ENCODE results near the gene ABCA10.

ABCA10 gene

DNA sequence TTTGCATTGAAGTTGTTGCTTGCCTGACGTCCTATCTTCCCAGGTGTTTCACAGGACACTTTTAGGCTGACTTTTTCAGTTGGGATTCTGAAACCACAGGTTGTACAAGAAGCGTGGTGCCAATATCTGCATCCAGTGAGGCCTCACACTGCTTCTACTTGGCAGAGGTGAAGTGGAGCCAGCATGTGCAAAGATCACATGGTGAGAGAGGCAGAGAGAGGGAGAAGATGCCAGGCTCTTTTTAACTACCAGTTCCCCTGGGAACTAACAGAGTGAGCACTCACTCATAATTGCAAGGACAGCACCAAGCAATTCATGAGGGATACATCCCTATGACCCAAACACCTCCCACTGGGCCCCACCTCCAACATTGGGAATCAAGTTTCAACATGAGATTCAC is 81.2 kb downstream of the ABCA10 start:
- Histone ChIP-seq H3K9ac (no peak overlapping the region), H3K9me3 (ENCODE audit: control insufficient read depth, low read length) (no peaks in the 10 kb centered on the region), H3K4me2 (ENCODE audit: low read length) (no peak overlapping the region), H3K27ac (no peak overlapping the region), H2AFZ (no peak overlapping the region), H3K4me3 (ENCODE audit: low read depth, low read length) (no peak overlapping the region), H3K27me3 (ENCODE audit: control insufficient read depth, insufficient read depth, low read length) (no peaks in the 10 kb centered on the region), H3K79me2 (no peaks in the 10 kb centered on the region), H3K4me1 (no peaks in the 10 kb centered on the region), H3K36me3 (ENCODE audit: control insufficient read depth, insufficient read depth, low read length) (no peaks in the 10 kb centered on the region)
- TF ChIP-seq CTCF (IDR thresholded peaks at IDR 0.05) = no peak

- Histone ChIP-seq H3K4me1 (no peaks in the 10 kb centered on the region), H2AFZ (no peak overlapping the region), H3K9ac (no peak overlapping the region), H3K4me3 (ENCODE audit: low read depth, low read length) (no peak overlapping the region), H3K9me3 (ENCODE audit: control insufficient read depth, low read length) (no peaks in the 10 kb centered on the region), H3K79me2 (no peaks in the 10 kb centered on the region), H3K27me3 (ENCODE audit: control insufficient read depth, insufficient read depth, low read length) (no peaks in the 10 kb centered on the region), H3K27ac (no peak overlapping the region), H3K36me3 (ENCODE audit: control insufficient read depth, insufficient read depth, low read length) (no peaks in the 10 kb centered on the region), H3K4me2 (ENCODE audit: low read length) (no peak overlapping the region)
- TF ChIP-seq CTCF (IDR thresholded peaks at IDR 0.05) = no peak
These were observed 84.0 kb downstream of the ABCA10 start for GRCh38 chr17:69144331-69145255.

GRCh38 chr17:69143683-69144231 is 84.9 kb downstream of the ABCA10 start:
- Histone ChIP-seq H3K79me2 (no peaks in the 10 kb centered on the region), H3K9me3 (ENCODE audit: control insufficient read depth, low read length) (no peaks in the 10 kb centered on the region), H2AFZ (no peak overlapping the region), H3K4me3 (ENCODE audit: low read depth, low read length) (no peak overlapping the region), H3K36me3 (ENCODE audit: control insufficient read depth, insufficient read depth, low read length) (no peaks in the 10 kb centered on the region), H3K27ac (no peak overlapping the region), H3K4me1 (no peaks in the 10 kb centered on the region), H3K27me3 (ENCODE audit: control insufficient read depth, insufficient read depth, low read length) (no peaks in the 10 kb centered on the region), H3K4me2 (ENCODE audit: low read length) (no peak overlapping the region), H3K9ac (no peak overlapping the region)
- TF ChIP-seq CTCF (IDR thresholded peaks at IDR 0.05) = no peak

DNA sequence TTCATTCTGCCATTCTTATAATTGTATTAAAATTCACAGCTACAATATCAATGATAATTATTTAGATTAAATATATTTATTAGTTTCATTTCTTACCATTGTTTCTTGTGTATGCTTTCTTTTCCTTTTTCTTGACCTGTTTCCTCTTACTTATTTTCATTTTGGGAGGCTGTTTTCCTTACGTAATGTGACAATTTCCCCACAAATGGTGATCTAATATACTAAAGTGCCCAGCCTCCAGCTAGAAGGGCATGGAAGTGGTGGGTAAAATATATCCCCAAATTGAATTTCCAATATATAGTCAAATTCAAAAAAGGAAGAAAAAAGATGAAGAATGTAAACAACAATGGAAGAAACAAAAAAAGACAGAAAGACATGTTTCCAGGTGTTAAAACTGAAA is 85.5 kb downstream of the ABCA10 start:
- Histone ChIP-seq H3K79me2 (no peaks in the 10 kb centered on the region), H3K4me2 (ENCODE audit: low read length) (no peak overlapping the region), H3K27ac (no peak overlapping the region), H3K27me3 (ENCODE audit: control insufficient read depth, insufficient read depth, low read length) (no peaks in the 10 kb centered on the region), H3K9me3 (ENCODE audit: control insufficient read depth, low read length) (no peaks in the 10 kb centered on the region), H3K4me1 (no peaks in the 10 kb centered on the region), H2AFZ (no peak overlapping the region), H3K36me3 (ENCODE audit: control insufficient read depth, insufficient read depth, low read length) (no peaks in the 10 kb centered on the region), H3K4me3 (ENCODE audit: low read depth, low read length) (no peak overlapping the region), H3K9ac (no peak overlapping the region)
- no peak for TF ChIP-seq CTCF (IDR thresholded peaks at IDR 0.05)

All from parathyroid adenoma (tissue), 2 donors.